HG03521 (cell line): ENCODE results near the gene FLAD1.

ENCODE experiments used
- ATAC-seq: cut with Tn5 transposase; IDR thresholded peaks from one replicate; pipeline ENCODE4 v1.9.1; 2021; ENCODE audit warnings: mild to moderate bottlenecking, moderate library complexity; ENCODE audit not compliant: unreplicated experiment

FLAD1 gene

GRCh38 chr1:155014709-155015508 lies 31.8 kb downstream of the FLAD1 start:
- ATAC-seq: no peak

- ATAC-seq: no peak
Measured at GRCh38 chr1:155015527-155016230, 32.5 kb downstream of the FLAD1 start.

- no peak for ATAC-seq
Measured at GRCh38 chr1:155016231-155016831, 33.2 kb downstream of the FLAD1 start.

- ATAC-seq: peak; percentile 79
Measured at GRCh38 chr1:155017041-155017945, 34.1 kb downstream of the FLAD1 start.

GRCh38 chr1:155017946-155018316 lies 34.8 kb downstream of the FLAD1 start:
- no peak for ATAC-seq

GRCh38 chr1:155018617-155019348 lies 35.6 kb downstream of the FLAD1 start:
- no peak for ATAC-seq

- ATAC-seq: no peak
Measured at GRCh38 chr1:155019377-155020245, 36.5 kb downstream of the FLAD1 start.

GRCh38 chr1:155022136-155022926 lies 39.2 kb downstream of the FLAD1 start:
- ATAC-seq: no peak

GRCh38 chr1:155022927-155023236 lies 39.7 kb downstream of the FLAD1 start:
- no peak for ATAC-seq

GRCh38 chr1:155023627-155024026 lies 40.5 kb downstream of the FLAD1 start:
- no peak for ATAC-seq

- no peak for ATAC-seq
Measured at GRCh38 chr1:155024315-155024714, 41.2 kb downstream of the FLAD1 start.

- no peak for ATAC-seq
Measured at GRCh38 chr1:155026154-155026553, 43.0 kb downstream of the FLAD1 start.

GRCh38 chr1:155026588-155026987 lies 43.4 kb downstream of the FLAD1 start:
- ATAC-seq: no peak

GRCh38 chr1:155029513-155030242 lies 46.5 kb downstream of the FLAD1 start:
- no peak for ATAC-seq

- ATAC-seq: no peak
Measured at GRCh38 chr1:155030243-155030795, 47.2 kb downstream of the FLAD1 start.

GRCh38 chr1:155030899-155031298 lies 47.8 kb downstream of the FLAD1 start:
- no peak for ATAC-seq

- ATAC-seq: no peak
Measured at GRCh38 chr1:155032886-155033285, 49.7 kb downstream of the FLAD1 start.

- ATAC-seq: no peak
Measured at GRCh38 chr1:155033524-155033923, 50.4 kb downstream of the FLAD1 start, which contains the start of the genes DCST1 and DCST2. DCST1 (plus strand) TSS chr1:155033824; CDS start chr1:155034037, 213 bp downstream. DCST2 (minus strand) TSS chr1:155033781; CDS start chr1:155033701, 80 bp downstream.
